Subcutaneous adipose tissue (tissue), 4 donors: Measurements from ENCODE around the gene OPHN1. TPM values are rescaled to one million over a fixed set of nuclear protein-coding genes. Genes with fewer than 3 reads are reported as not detected.

Experiments
- CTCF ChIP-seq: fragments of 450-650 bp; IDR thresholded peaks from one replicate; pipeline ENCODE4 v1.5.1; 2016; ENCODE audit warnings: low read depth, mild to moderate bottlenecking, control low read depth, antibody characterized with exemption, moderate library complexity
- total RNA-seq, 4 donors: library from RNA; depleted of rRNA; stranded (reverse); fragments of >200 nt; gene quantifications; one replicate each; pipeline ENCODE4 v1.1.0, GENCODE V29; 2016

The OPHN1 gene
- total RNA-seq, 4 donors from 2014 or later, result 11.4 to 29.4 (median 17.8) TPM

GRCh38 chrX:68422478-68422877, 10.8 kb downstream of the OPHN1 start:
- no peak for TF ChIP-seq CTCF

GRCh38 chrX:68421636-68422035, 11.7 kb downstream of the OPHN1 start:
- TF ChIP-seq CTCF, result no peak

GRCh38 chrX:68420559-68420958, 12.7 kb downstream of the OPHN1 start:
- TF ChIP-seq CTCF, result no peak

GRCh38 chrX:68419975-68420374, 13.3 kb downstream of the OPHN1 start:
- no peak for TF ChIP-seq CTCF

- TF ChIP-seq CTCF, result no peak
These were observed 15.6 kb downstream of the OPHN1 start for GRCh38 chrX:68417651-68418050.

GRCh38 chrX:68416592-68416991, 16.7 kb downstream of the OPHN1 start:
- no peak for TF ChIP-seq CTCF

- TF ChIP-seq CTCF, result no peak
These were observed 18.0 kb downstream of the OPHN1 start for GRCh38 chrX:68415316-68415715.
